Measurements from ENCODE around the gene PRKG1.

PRKG1 gene

DNA sequence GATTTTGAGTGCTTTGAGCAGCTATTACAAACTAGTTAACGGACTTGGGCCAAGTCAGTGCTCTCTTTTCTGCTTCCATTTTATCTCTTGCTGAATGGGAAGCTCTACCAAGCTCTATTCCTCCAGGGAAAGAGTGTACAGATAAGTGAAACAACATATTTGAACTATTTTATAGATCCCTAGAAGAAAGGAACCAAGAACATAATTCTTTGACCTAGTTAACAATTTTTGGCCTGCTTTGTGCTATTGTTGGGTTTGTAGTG is 244.8 kb downstream of the PRKG1 start:
- Histone ChIP-seq H3K4me3 (ENCODE audit: low read depth, low read length) (no peak overlapping the region), H2BK12ac (ENCODE audit: low read length) (no peak overlapping the region), H3K9ac (ENCODE audit: low read length) (no peak overlapping the region), H3K79me2 (ENCODE audit: control insufficient read depth, insufficient read depth, low read length, poor library complexity) (no peaks in the 10 kb centered on the region), H3K23ac (ENCODE audit: low read length) (no peak overlapping the region), H3K4me2 (ENCODE audit: low read length) (no peak overlapping the region), H2BK5ac (ENCODE audit: low read depth, low read length, poor library complexity) (no peak overlapping the region), H3K27me3 (ENCODE audit: insufficient read depth, low read length) (no peaks in the 10 kb centered on the region), H3K79me1 (ENCODE audit: low read length) (no peaks in the 10 kb centered on the region), H3K9me3 (ENCODE audit: insufficient read depth, low read depth, low read length) (no peaks in the 10 kb centered on the region), H3K4ac (ENCODE audit: low read depth, low read length) (no peak overlapping the region), H2AK5ac (ENCODE audit: low read length) (no peak overlapping the region), H3K27ac (ENCODE audit: low read depth, low read length) (no peak overlapping the region), H4K8ac (ENCODE audit: low read depth, low read length) (no peak overlapping the region), H3K4me1 (ENCODE audit: control insufficient read depth in 1 of 2, insufficient read depth in 2 of 2, low read length in 2 of 2) (no peaks in the 10 kb centered on the region), H3K36me3 (ENCODE audit: control insufficient read depth in 1 of 2, insufficient read depth in 2 of 2, low read length in 2 of 2) (no peaks in the 10 kb centered on the region), H3K14ac (ENCODE audit: low read length) (no peak overlapping the region), H4K91ac (ENCODE audit: low read depth, low read length) (no peak overlapping the region), H3K18ac (ENCODE audit: low read length) (no peak overlapping the region), H2AFZ (ENCODE audit: insufficient read depth, low read length, poor library complexity) (no peak overlapping the region), H2BK120ac (ENCODE audit: insufficient read depth, low read length, poor library complexity) (no peak overlapping the region), H4K12ac (ENCODE audit: low read depth, low read length) (no peak overlapping the region)
- WGBS (ENCODE audit: extremely low coverage, insufficient coverage, insufficient read length): no CpG with 5 or more reads among the region's 1 CpG
- no peak for DNase-seq

DNA sequence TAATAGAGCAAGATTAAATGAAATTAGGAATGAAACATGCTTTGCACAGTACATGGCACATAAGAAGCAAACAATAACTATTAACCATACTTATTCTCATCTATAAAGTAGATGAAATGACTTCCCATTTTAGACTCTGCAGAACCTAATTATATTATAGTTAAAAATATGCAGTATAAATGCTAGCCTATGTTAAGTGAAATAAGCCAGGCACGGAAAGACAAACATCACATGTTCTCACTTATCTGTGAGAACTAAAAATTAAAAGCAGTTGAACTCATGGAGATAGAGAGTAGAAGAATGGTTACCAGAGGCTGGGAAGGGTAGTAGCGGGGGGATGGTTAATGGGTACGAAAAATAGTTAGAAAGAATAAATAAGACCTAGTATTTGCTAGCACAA is 247.0 kb downstream of the PRKG1 start:
- Histone ChIP-seq H3K4me1 (ENCODE audit: control insufficient read depth in 1 of 2, insufficient read depth in 2 of 2, low read length in 2 of 2) (no peaks in the 10 kb centered on the region), H2BK5ac (ENCODE audit: low read depth, low read length, poor library complexity) (no peak overlapping the region), H2AFZ (ENCODE audit: insufficient read depth, low read length, poor library complexity) (no peak overlapping the region), H3K4me3 (ENCODE audit: low read depth, low read length) (no peak overlapping the region), H3K9ac (ENCODE audit: low read length) (no peak overlapping the region), H4K8ac (ENCODE audit: low read depth, low read length) (no peak overlapping the region), H3K79me2 (ENCODE audit: control insufficient read depth, insufficient read depth, low read length, poor library complexity) (no peaks in the 10 kb centered on the region), H2BK12ac (ENCODE audit: low read length) (no peak overlapping the region), H2BK120ac (ENCODE audit: insufficient read depth, low read length, poor library complexity) (no peak overlapping the region), H3K14ac (ENCODE audit: low read length) (no peak overlapping the region), H3K4me2 (ENCODE audit: low read length) (no peak overlapping the region), H3K4ac (ENCODE audit: low read depth, low read length) (no peak overlapping the region), H3K9me3 (ENCODE audit: insufficient read depth, low read depth, low read length) (no peaks in the 10 kb centered on the region), H3K18ac (ENCODE audit: low read length) (no peak overlapping the region), H3K79me1 (ENCODE audit: low read length) (no peaks in the 10 kb centered on the region), H3K23ac (ENCODE audit: low read length) (no peak overlapping the region), H3K36me3 (ENCODE audit: control insufficient read depth in 1 of 2, insufficient read depth in 2 of 2, low read length in 2 of 2) (no peaks in the 10 kb centered on the region), H3K27me3 (ENCODE audit: insufficient read depth, low read length) (no peaks in the 10 kb centered on the region), H3K27ac (ENCODE audit: low read depth, low read length) (no peak overlapping the region), H4K91ac (ENCODE audit: low read depth, low read length) (no peak overlapping the region), H4K12ac (ENCODE audit: low read depth, low read length) (no peak overlapping the region), H2AK5ac (ENCODE audit: low read length) (no peak overlapping the region)
- DNase-seq: no peak
- WGBS (ENCODE audit: extremely low coverage, insufficient coverage, insufficient read length): 100% methylated on average over 2 of the region's 3 CpGs

DNA sequence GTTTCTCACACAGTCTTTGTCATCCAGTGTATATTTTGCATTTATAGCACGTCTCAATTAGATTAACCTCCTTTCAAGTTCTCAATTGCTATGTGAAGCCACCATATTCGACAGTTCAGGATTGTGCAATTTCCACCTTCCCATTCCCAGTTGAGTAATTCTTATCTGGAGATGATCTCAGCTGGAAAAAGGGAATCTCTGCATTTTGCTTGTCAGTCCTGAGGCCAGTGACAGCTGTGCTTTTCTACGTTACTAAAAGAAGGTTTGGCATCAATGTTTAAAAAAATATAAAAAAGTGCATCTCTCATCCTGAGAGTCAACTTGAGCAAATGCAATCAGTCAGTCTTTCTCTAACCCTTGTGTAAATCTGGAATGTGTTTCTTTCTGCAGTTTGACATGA is 247.7 kb downstream of the PRKG1 start:
- no peak overlapping the region for H3K4me3 ChIP-seq (ENCODE audit: low read depth, low read length)
- no peaks in the 10 kb centered on the region for H3K79me2 ChIP-seq (ENCODE audit: control insufficient read depth, insufficient read depth, low read length, poor library complexity)
- H3K27me3 ChIP-seq (ENCODE audit: insufficient read depth, low read length): no peaks in the 10 kb centered on the region
- H3K36me3 ChIP-seq (ENCODE audit: control insufficient read depth in 1 of 2, insufficient read depth in 2 of 2, low read length in 2 of 2): no peaks in the 10 kb centered on the region
- H3K18ac ChIP-seq (ENCODE audit: low read length): no peak overlapping the region
- H2AK5ac ChIP-seq (ENCODE audit: low read length): no peak overlapping the region
- no peaks in the 10 kb centered on the region for H3K9me3 ChIP-seq (ENCODE audit: insufficient read depth, low read depth, low read length)
- H4K91ac ChIP-seq (ENCODE audit: low read depth, low read length): no peak overlapping the region
- peak; percentile 12 to 60 for DNase-seq
- H3K4me2 ChIP-seq (ENCODE audit: low read length): no peak overlapping the region
- H2AFZ ChIP-seq (ENCODE audit: insufficient read depth, low read length, poor library complexity): no peak overlapping the region
- H3K79me1 ChIP-seq (ENCODE audit: low read length): no peaks in the 10 kb centered on the region
- no peak overlapping the region for H3K9ac ChIP-seq (ENCODE audit: low read length)
- H3K27ac ChIP-seq (ENCODE audit: low read depth, low read length): no peak overlapping the region
- H2BK120ac ChIP-seq (ENCODE audit: insufficient read depth, low read length, poor library complexity): no peak overlapping the region
- no peak overlapping the region for H4K8ac ChIP-seq (ENCODE audit: low read depth, low read length)
- H3K4ac ChIP-seq (ENCODE audit: low read depth, low read length): no peak overlapping the region
- no peak overlapping the region for H2BK5ac ChIP-seq (ENCODE audit: low read depth, low read length, poor library complexity)
- no peak overlapping the region for H2BK12ac ChIP-seq (ENCODE audit: low read length)
- H4K12ac ChIP-seq (ENCODE audit: low read depth, low read length): no peak overlapping the region
- no peak overlapping the region for H3K14ac ChIP-seq (ENCODE audit: low read length)
- WGBS (ENCODE audit: extremely low coverage, insufficient coverage, insufficient read length): no CpG with 5 or more reads among the region's 3 CpGs
- no peak overlapping the region for H3K23ac ChIP-seq (ENCODE audit: low read length)
- no peaks in the 10 kb centered on the region for H3K4me1 ChIP-seq (ENCODE audit: control insufficient read depth in 1 of 2, insufficient read depth in 2 of 2, low read length in 2 of 2)

GRCh38 chr10:51325649-51326048 is 251.4 kb downstream of the PRKG1 start:
- Histone ChIP-seq H3K23ac (ENCODE audit: low read length) (no peak overlapping the region), H4K8ac (ENCODE audit: low read depth, low read length) (no peak overlapping the region), H4K12ac (ENCODE audit: low read depth, low read length) (no peak overlapping the region), H3K4me1 (ENCODE audit: control insufficient read depth in 1 of 2, insufficient read depth in 2 of 2, low read length in 2 of 2) (no peaks in the 10 kb centered on the region), H3K4me3 (ENCODE audit: low read depth, low read length) (no peak overlapping the region), H3K4ac (ENCODE audit: low read depth, low read length) (no peak overlapping the region), H3K27ac (ENCODE audit: low read depth, low read length) (no peak overlapping the region), H3K14ac (ENCODE audit: low read length) (no peak overlapping the region), H3K27me3 (ENCODE audit: insufficient read depth, low read length) (no peaks in the 10 kb centered on the region), H2BK120ac (ENCODE audit: insufficient read depth, low read length, poor library complexity) (no peak overlapping the region), H3K36me3 (ENCODE audit: control insufficient read depth in 1 of 2, insufficient read depth in 2 of 2, low read length in 2 of 2) (no peaks in the 10 kb centered on the region), H2AFZ (ENCODE audit: insufficient read depth, low read length, poor library complexity) (no peak overlapping the region), H3K9ac (ENCODE audit: low read length) (no peak overlapping the region), H3K18ac (ENCODE audit: low read length) (no peak overlapping the region), H3K79me2 (ENCODE audit: control insufficient read depth, insufficient read depth, low read length, poor library complexity) (no peaks in the 10 kb centered on the region), H3K79me1 (ENCODE audit: low read length) (no peaks in the 10 kb centered on the region), H4K91ac (ENCODE audit: low read depth, low read length) (no peak overlapping the region), H2AK5ac (ENCODE audit: low read length) (no peak overlapping the region), H3K9me3 (ENCODE audit: insufficient read depth, low read depth, low read length) (no peaks in the 10 kb centered on the region), H2BK12ac (ENCODE audit: low read length) (no peak overlapping the region), H2BK5ac (ENCODE audit: low read depth, low read length, poor library complexity) (no peak overlapping the region), H3K4me2 (ENCODE audit: low read length) (no peak overlapping the region)
- DNase-seq: no peak
- no CpG with 5 or more reads among the region's 2 CpGs for WGBS (ENCODE audit: extremely low coverage, insufficient coverage, insufficient read length)

- Histone ChIP-seq H3K4me3 (ENCODE audit: low read depth, low read length) (no peak overlapping the region), H3K18ac (ENCODE audit: low read length) (no peak overlapping the region)
- WGBS (ENCODE audit: extremely low coverage, insufficient coverage, insufficient read length): no CpG with 5 or more reads among the region's 1 CpG
Observed at GRCh38 chr10:51326174-51326573, 251.9 kb downstream of the PRKG1 start.

More at GRCh38 chr10:51326174-51326573, 251.9 kb downstream of the PRKG1 start:
- H3K14ac ChIP-seq (ENCODE audit: low read length): no peak overlapping the region
- no peak overlapping the region for H3K9ac ChIP-seq (ENCODE audit: low read length)
- DNase-seq: no peak
- H3K4ac ChIP-seq (ENCODE audit: low read depth, low read length): no peak overlapping the region
- H4K8ac ChIP-seq (ENCODE audit: low read depth, low read length): no peak overlapping the region
- H2AFZ ChIP-seq (ENCODE audit: insufficient read depth, low read length, poor library complexity): no peak overlapping the region
- H2BK12ac ChIP-seq (ENCODE audit: low read length): no peak overlapping the region
- H2BK5ac ChIP-seq (ENCODE audit: low read depth, low read length, poor library complexity): no peak overlapping the region
- no peak overlapping the region for H4K12ac ChIP-seq (ENCODE audit: low read depth, low read length)
- no peaks in the 10 kb centered on the region for H3K36me3 ChIP-seq (ENCODE audit: control insufficient read depth in 1 of 2, insufficient read depth in 2 of 2, low read length in 2 of 2)
- no peak overlapping the region for H3K27ac ChIP-seq (ENCODE audit: low read depth, low read length)
- no peak overlapping the region for H2BK120ac ChIP-seq (ENCODE audit: insufficient read depth, low read length, poor library complexity)
- no peaks in the 10 kb centered on the region for H3K9me3 ChIP-seq (ENCODE audit: insufficient read depth, low read depth, low read length)
- no peak overlapping the region for H3K4me2 ChIP-seq (ENCODE audit: low read length)
- H3K4me1 ChIP-seq (ENCODE audit: control insufficient read depth in 1 of 2, insufficient read depth in 2 of 2, low read length in 2 of 2): no peaks in the 10 kb centered on the region
- H3K27me3 ChIP-seq (ENCODE audit: insufficient read depth, low read length): no peaks in the 10 kb centered on the region
- H3K23ac ChIP-seq (ENCODE audit: low read length): no peak overlapping the region
- H3K79me1 ChIP-seq (ENCODE audit: low read length): no peaks in the 10 kb centered on the region
- H3K79me2 ChIP-seq (ENCODE audit: control insufficient read depth, insufficient read depth, low read length, poor library complexity): no peaks in the 10 kb centered on the region
- H2AK5ac ChIP-seq (ENCODE audit: low read length): no peak overlapping the region
- no peak overlapping the region for H4K91ac ChIP-seq (ENCODE audit: low read depth, low read length)

Measured in trophoblast cell (in vitro differentiated cells and primary cell).